HG03159 (cell line): ENCODE results near the gene ADGRV1.
"Not testable (repeated sequence)": the region's sequence is repeated elsewhere in the genome, so short reads cannot be mapped to it uniquely, and the experiment has no call there.

Experiments used
- ATAC-seq: cut with Tn5 transposase; IDR thresholded peaks from one replicate; pipeline ENCODE4 v1.9.1; 2021; ENCODE audit warnings: mild to moderate bottlenecking, moderate library complexity; ENCODE audit not compliant: unreplicated experiment

ADGRV1 gene

GRCh38 chr5:90967851-90968250, 409.3 kb downstream of the ADGRV1 start:
- no peak for ATAC-seq

GRCh38 chr5:90968319-90968718, 409.7 kb downstream of the ADGRV1 start:
- ATAC-seq = no peak

- ATAC-seq = not testable (repeated sequence)
These were observed 411.3 kb downstream of the ADGRV1 start for GRCh38 chr5:90969945-90970344.

GRCh38 chr5:90981177-90981576, 422.6 kb downstream of the ADGRV1 start:
- ATAC-seq = no peak

- no peak for ATAC-seq
These were observed 423.2 kb downstream of the ADGRV1 start for GRCh38 chr5:90981821-90982220.

GRCh38 chr5:90982576-90982975, 424.0 kb downstream of the ADGRV1 start:
- no peak for ATAC-seq

- ATAC-seq = no peak
These were observed 424.6 kb downstream of the ADGRV1 start for GRCh38 chr5:90983148-90983547.

- ATAC-seq = no peak
These were observed 425.1 kb downstream of the ADGRV1 start for GRCh38 chr5:90983711-90984124.

GRCh38 chr5:90985341-90985740, 426.7 kb downstream of the ADGRV1 start:
- ATAC-seq = no peak

- ATAC-seq = no peak
These were observed 429.1 kb downstream of the ADGRV1 start for GRCh38 chr5:90987726-90988125.

- no peak for ATAC-seq
These were observed 432.6 kb downstream of the ADGRV1 start for GRCh38 chr5:90991201-90991600.

- ATAC-seq = no peak
These were observed 436.2 kb downstream of the ADGRV1 start for GRCh38 chr5:90994796-90995195.

GRCh38 chr5:90996089-90996488, 437.5 kb downstream of the ADGRV1 start:
- ATAC-seq = no peak

- no peak for ATAC-seq
These were observed 438.5 kb downstream of the ADGRV1 start for GRCh38 chr5:90997082-90997481.

GRCh38 chr5:91000743-91001142, 442.1 kb downstream of the ADGRV1 start:
- ATAC-seq = no peak

- no peak for ATAC-seq
These were observed 448.1 kb downstream of the ADGRV1 start for GRCh38 chr5:91006713-91007112.

- no peak for ATAC-seq
These were observed 448.7 kb downstream of the ADGRV1 start for GRCh38 chr5:91007251-91007650.

- no peak for ATAC-seq
These were observed 449.3 kb downstream of the ADGRV1 start for GRCh38 chr5:91007780-91008402.

GRCh38 chr5:91010090-91010489, 451.5 kb downstream of the ADGRV1 start:
- no peak for ATAC-seq

- no peak for ATAC-seq
These were observed 452.4 kb downstream of the ADGRV1 start for GRCh38 chr5:91011029-91011428.

GRCh38 chr5:91012867-91013266, 454.3 kb downstream of the ADGRV1 start:
- ATAC-seq = not testable (repeated sequence)

GRCh38 chr5:91016322-91016721, 457.7 kb downstream of the ADGRV1 start:
- no peak for ATAC-seq
